KOPT-K1 (cell line): ENCODE results near the gene FAM240A.

Experiments
- H3K27ac ChIP-seq: fragments of 200-600 bp; sonication (generic); 2 replicates; pipeline ENCODE4 v1.5.1; 2016; ENCODE audit warnings: antibody characterized with exemption, mild to moderate bottlenecking, low read depth, low read length; ENCODE audit not compliant: poor library complexity, severe bottlenecking
- H3K36me3 ChIP-seq: fragments of 200-600 bp; sonication (generic); 2 replicates; pipeline ENCODE4 v1.5.1; 2017; ENCODE audit warnings: antibody characterized with exemption, mild to moderate bottlenecking, low read length, moderate library complexity; ENCODE audit not compliant: insufficient read depth
- H3K9me3 ChIP-seq: fragments of 200-600 bp; sonication (generic); 2 replicates; pipeline ENCODE4 v1.5.1; 2017; ENCODE audit warnings: antibody characterized with exemption, low read length, mild to moderate bottlenecking; ENCODE audit not compliant: insufficient read depth, poor library complexity, severe bottlenecking

Gene FAM240A

DNA sequence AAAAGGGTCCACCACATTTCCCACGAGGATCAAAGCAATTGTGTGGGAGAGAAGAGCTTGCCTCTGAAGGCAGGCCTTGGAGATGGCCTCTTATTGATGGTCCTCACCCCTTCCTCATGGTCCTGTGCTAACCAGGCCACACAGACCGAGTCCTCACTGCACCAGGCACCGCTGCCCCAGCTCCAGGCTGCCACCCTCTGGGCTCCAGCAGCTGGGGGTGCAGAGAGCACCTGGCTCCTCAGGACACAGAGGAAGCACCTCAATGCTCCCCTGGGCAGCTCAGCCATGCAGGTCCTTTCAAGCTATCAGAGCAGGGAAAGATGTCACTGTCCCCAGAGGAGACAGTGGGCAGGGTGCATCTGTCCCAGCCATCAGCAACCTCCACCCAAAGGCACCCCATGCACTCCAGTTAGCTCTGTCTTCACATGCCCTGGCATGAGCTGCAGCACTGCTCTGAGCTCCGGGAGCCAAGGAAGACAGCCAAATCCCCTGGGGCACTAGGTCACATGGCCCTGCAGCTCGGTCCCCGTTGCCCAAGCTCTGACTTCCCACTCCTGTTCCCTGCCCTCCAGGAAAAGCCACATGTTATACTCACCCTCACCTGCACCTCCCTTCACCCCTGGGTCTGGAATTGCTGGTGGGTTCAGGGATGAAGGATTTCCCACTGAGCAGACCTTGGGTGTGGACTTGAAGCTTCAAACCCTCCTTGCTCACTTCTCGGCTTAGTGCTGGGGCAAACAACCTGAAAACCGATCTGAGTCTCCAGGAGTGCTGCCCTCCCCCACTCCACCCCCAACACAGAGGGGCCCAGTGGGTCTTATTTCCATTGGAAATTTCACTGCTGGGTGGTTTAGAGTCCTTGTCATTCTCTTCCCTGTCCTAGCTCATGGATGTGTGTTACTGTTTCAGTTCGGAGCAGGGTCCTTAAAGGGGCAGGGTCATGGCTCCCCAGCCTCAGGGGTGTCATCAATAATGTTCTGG is 48.5 kb downstream of the FAM240A start:
- Histone ChIP-seq H3K36me3 (no peaks in the 10 kb centered on the region), H3K9me3 (no peaks in the 10 kb centered on the region), H3K27ac (no peak overlapping the region)

DNA sequence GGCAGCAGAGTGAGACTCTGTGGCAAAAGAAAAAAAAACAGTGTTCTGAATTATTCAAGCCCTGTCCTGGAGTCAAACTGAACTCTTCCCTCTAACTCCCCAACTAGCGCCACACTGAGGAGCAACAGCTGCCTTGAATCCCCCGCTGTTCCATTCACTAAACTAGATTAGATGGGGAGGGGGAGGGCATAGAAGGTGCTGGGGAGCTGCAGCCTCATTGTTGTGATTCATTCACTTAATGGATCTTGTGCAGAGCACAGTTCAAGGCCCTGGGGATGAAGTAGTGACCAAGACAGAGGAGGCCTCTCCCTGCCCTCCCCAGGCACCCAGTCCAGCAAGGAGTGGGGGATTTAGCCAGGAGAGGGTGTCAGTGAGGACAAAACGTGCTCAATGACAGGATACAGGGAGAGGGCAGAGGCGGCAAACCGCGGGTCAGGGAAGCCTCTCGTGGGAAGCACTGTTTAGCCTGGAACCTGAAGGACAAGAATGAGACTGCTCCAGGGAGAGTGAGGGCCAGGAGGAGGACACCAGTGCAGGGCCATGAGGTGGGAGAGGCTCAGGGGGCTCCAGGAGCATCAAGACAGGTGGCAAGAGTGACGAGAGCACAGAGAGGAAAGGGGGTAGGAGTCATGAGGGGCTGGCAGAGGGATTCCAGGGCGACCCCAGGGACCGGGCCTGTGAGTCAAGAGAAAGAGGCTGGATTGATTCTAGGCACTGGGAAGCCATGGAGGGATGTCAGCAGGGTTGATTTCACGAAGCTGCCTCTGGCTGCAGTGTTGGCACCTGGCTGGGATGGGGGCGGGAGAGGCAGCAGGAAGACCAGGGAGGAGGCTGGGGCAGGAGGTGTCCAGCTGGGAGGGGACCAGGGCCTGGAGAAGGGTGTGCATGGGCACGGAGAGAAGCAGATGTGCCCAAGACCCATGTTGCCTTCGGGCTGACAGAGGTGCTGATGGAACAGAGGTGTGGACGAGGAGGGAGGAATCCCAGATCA is 49.7 kb downstream of the FAM240A start:
- H3K9me3 ChIP-seq = no peaks in the 10 kb centered on the region

DNA sequence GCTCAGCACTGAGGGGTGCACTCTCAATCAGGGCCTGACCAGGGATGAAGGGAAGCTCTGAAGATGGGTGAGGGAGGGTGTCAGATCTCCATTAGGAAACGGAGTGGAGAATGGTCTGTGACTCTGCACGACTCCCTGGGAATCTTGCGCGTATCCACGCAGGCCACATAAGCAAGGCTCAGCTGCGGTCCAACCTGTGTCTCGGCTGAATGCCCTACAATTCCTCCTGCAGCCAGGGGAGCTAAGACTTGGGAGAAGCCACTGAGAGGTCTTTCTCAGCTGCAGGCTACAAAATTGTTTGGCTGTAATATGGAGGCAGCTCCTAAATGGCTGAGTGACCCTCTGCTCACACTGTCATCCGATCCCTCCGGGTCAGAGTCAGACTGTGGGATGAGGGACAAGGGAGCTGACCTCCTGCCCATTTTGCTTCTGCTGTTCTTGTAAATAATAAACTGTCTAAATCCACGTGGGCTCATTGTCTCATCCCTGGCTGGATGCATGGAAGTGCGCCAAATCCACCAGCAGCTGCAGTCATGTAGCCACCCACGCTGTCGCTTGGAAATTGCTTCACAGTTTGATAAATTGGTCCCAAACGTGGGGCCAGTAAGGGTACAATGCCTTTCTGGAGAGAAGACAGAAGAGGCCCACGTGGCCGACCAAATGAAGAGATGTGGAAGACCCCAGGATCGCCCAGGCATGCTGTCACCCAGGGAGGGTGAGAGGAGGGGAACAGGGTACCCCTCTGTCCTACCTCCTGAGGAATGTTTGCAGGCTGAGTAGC is 50.6 kb downstream of the FAM240A start:
- Histone ChIP-seq H3K27ac (no peak overlapping the region), H3K36me3 (no peaks in the 10 kb centered on the region), H3K9me3 (no peaks in the 10 kb centered on the region)

More for the DNA sequence above, 49.7 kb downstream of the FAM240A start:
- Histone ChIP-seq H3K36me3 (no peaks in the 10 kb centered on the region), H3K27ac (no peak overlapping the region)

DNA sequence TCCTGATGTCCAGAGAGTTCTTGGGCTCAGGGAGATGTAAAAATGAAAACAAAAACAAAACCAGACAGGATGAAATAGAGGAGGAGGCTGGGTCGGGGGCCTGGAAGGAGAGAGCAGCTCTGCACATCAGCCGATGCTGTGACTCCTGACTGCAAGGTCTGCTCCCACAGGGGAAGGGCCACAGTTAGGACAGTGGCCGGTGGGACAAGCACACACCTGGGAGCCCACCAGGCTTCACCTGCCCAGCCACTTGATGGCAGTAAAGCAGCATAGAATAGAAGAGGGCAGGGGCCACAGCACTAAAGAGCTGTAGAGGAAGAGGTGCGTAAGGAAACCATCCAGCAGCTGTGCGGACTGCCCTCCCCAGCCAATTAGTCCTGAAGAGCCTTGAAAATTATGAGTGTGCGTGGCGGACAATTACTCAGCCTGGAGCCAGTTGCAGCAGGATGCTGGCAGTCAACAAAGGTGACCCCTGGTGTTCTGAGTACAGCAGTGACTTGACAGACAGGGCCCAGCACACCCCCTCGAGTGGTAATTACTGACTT is 51.3 kb downstream of the FAM240A start:
- Histone ChIP-seq H3K27ac (no peak overlapping the region), H3K36me3 (no peaks in the 10 kb centered on the region), H3K9me3 (no peaks in the 10 kb centered on the region)

DNA sequence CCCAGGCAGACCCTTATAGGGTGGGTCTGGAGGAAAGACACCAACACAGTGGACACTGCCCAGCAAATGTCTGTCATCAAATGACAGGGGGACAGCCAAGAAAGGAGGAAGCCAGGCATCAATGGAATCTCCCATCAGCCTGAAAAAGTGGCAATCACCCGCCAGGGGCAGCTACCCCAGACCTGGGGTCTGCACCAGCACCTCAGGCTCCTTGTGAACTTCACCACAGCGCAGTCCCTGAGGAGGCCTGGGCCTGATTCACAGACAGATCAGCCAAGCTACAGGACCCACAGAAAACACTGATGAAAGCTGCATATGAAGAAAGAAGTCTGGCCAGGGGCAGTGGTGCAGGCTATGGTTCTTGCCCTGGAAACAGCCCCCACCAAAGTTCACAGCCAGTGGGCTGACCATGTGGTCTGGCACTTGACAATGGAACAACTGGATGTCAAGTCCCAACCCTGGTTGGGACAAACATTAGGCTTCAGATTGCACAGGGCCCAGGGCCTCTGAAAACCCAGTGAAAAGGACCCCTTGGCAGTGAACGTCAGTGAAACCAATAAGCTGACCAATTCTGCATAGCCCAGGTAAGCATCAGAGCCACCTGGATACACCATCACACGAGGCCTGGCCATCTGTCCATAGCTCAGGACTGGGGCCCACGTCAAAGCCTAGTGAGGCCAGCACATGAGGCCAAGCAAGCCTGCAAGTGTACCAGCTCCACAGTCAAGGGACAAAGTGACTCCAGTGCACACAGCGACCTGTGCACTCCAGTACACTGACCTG is 52.1 kb downstream of the FAM240A start:
- Histone ChIP-seq H3K27ac (no peak overlapping the region), H3K9me3 (no peaks in the 10 kb centered on the region), H3K36me3 (no peaks in the 10 kb centered on the region)

DNA sequence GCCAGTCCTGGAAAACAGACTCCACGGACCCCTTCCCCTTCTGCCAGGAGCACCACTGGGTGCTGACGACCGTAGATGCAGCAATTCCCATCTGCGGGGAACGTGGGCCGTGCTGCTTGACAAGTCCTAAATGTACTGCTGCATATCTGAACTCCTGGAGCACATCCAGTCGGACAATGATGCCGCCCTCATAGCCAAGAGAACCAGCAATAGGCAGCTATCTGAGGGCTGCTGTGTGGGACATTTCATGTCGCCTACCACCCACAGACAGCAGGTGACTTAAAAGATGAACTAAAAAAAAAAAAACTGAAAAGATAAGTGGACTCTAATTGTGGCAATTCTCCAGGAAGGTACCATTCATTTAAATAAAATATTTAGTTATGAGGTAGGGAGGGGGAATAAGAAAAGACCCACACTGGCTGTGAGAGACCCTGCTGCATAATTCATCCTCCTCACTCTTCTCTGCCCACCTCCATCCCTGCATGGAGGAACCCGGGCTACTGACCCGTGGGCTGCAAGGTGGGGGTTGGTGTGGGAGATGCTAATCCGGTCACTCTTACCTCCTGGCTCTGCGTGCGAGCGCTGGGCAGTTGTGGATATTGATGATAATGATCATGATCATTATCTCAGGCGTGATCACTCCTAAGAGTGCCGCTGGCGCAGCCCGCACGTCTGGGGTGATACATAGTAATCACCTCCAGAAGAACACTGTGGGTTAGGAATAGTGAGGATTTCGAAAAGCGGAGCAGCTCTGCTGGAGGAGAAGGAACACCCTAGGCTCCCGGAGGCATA is 52.8 kb downstream of the FAM240A start:
- Histone ChIP-seq H3K9me3 (no peaks in the 10 kb centered on the region), H3K36me3 (no peaks in the 10 kb centered on the region), H3K27ac (no peak overlapping the region)

DNA sequence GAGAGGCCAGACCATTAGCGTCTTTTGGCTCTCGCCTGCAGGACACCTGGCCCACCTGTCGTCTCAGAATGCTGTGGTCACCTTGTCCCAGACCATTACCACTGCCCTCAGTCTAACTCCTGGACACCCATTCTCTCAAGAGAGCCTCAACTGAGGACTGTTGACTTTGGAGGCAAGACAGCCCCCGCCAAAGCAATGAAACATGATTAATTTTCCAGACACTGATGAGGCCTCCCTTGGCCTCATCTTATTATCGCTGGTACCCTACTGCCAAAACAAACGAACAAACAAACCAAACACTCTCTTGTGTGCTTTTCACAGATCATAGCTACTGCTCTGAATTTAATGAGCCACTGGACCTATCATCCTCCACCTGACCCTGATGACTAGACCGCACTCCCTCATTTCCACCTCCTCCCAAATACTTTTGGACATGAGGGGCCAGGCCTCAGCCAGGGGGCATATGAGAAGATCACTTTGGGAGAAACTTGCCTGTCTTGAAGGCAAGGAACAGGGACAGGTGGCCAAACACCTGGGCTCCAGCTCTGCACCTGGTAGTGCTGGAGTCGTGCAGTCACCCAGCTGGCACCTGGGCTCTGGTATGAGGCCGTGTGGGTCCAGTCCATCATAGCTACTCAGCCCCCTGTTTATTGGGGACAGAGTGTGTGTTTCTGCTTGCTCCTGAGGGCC is 53.6 kb downstream of the FAM240A start:
- Histone ChIP-seq H3K36me3 (no peaks in the 10 kb centered on the region), H3K27ac (no peak overlapping the region), H3K9me3 (no peaks in the 10 kb centered on the region)

DNA sequence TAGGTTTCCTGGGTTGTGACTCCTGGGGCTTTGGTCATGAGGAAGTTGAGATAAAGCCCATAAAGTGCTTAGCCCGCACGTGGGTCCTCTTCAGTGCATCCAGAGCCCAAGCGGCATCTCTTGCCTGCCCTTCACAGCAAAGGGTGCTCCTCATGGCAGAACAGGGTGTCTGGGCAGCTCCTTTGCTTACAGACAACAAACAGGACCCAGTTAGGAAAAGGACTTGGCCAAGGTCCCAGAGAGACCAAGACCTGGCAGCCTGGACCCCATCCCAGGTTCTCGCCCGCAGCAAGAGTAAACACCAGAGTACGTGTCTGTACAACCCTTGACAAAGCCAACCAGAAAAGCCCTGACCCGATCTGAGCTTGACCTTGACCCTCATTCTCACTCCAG is 54.1 kb downstream of the FAM240A start:
- Histone ChIP-seq H3K27ac (no peak overlapping the region), H3K9me3 (no peaks in the 10 kb centered on the region), H3K36me3 (no peaks in the 10 kb centered on the region)

DNA sequence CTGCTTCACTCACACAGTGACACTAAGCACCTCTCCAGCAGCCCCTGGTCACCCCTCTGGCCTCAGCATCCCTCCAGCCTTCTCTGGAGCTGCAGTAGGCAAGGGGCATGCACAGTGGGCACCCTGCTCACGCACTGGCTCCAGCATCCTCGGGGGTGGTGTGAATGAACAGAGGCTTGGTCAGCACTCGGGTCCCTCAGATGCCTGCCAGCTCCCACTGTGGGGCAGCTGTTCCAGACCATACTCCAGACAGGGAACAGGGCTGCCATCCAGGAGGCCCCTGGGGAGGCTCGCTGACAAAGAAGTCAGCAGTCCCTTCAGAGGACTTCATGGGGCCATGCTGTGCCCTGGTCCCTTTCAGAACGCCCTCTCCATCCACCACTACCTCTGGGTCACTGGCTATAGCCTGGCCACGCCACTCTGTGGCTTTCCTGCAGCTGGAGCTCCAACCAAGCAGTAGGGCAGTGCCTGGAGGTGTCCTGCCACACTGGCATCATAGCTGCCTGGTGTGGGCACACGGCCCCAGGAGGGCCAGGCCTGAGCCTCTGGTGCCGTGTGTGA is 54.8 kb downstream of the FAM240A start:
- Histone ChIP-seq H3K27ac (no peak overlapping the region), H3K9me3 (no peaks in the 10 kb centered on the region), H3K36me3 (no peaks in the 10 kb centered on the region)

DNA sequence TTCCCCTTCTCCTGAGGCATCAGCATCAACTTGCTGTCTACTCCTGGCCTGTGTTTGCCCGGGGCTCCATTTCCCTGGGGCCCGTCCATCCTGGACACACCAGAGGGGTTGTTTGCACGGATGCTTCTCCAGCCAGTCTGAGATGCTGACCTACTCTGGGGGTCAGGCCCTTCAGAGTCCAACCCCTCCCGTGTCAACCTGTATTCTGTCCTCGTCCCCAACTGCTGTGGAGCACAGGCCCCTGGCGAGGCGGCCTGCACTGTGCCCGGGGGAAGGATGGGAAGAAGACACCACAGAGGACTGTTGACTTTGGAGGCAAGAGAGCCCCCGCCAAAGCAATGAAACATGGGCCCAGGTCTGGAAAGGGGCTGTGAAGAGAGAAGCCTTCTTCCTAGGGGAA is 55.3 kb downstream of the FAM240A start:
- H3K27ac ChIP-seq = no peak overlapping the region
- no peaks in the 10 kb centered on the region for H3K36me3 ChIP-seq
- no peaks in the 10 kb centered on the region for H3K9me3 ChIP-seq

DNA sequence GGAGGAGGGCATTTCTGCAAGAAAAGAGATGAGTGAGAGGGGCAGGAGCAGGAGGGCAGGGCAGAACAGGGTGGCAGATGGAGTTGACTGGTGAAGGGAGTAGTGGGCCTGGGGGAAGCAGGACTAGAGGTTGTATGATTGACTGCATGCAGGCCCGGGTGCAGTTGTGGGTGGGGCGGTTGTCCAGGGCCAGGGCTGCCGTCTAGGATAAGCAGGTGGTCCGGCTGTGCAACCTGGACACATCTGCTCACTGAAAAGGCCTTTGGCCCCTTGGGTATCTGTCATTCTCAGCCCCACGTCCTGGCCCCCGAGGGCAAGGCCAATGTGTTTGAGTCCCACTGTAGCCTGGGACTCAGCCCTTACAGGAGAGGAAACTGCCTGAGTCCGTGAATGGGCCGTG is 55.8 kb downstream of the FAM240A start:
- Histone ChIP-seq H3K27ac (no peak overlapping the region), H3K36me3 (no peaks in the 10 kb centered on the region), H3K9me3 (no peaks in the 10 kb centered on the region)

DNA sequence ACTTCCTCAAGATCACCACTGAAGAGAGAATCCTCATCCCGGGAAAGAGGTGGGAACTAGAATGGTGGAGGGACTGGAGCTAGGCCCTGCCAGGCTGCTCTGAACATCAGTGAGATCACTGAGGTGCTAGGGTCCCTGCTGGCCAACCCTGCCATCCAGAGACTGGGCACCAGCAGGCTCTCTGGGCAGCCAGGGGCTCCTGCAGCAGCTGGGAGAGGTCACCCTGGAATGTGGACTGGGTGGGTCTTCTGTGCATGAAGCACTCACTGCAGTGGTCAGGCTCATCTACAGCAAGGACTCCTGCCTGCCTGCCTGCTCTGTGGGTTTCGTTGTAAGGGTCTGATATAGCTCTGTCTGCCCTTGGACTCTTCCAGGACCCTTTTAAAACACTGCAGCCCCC is 56.3 kb downstream of the FAM240A start:
- H3K9me3 ChIP-seq = no peaks in the 10 kb centered on the region
- no peak overlapping the region for H3K27ac ChIP-seq
- H3K36me3 ChIP-seq = no peaks in the 10 kb centered on the region
